Vagina (tissue), 2 donors: ENCODE data around the gene HTRA3.

Experiments
- CTCF ChIP-seq, 3 experiments: fragments of 450-650 bp in 2 of 3; fragments of 200-600 bp in 1 of 3; sonication (generic) in 1 of 3; IDR thresholded peaks; one replicate each; pipeline ENCODE4 v1.5.1; 2017 to 2019; ENCODE audit warnings: antibody characterized with exemption in 3 of 3, mild to moderate bottlenecking in 2 of 3, moderate library complexity in 2 of 3
- POLR2A ChIP-seq, 2 donors: fragments of 450-650 bp; IDR thresholded peaks; one replicate each; pipeline ENCODE4 v1.6.1; 2017; ENCODE audit warnings: antibody characterized with exemption in 2 of 2, mild to moderate bottlenecking in 2 of 2, moderate library complexity in 2 of 2

- TF ChIP-seq CTCF (IDR thresholded peaks at IDR 0.05) (no peak), POLR2A (IDR thresholded peaks at IDR 0.05) (no peak)
These were observed 35.7 kb upstream of the HTRA3 start for GRCh38 chr4:8233672-8234484.
